ENCODE results near the gene L2HGDH.

DNA sequence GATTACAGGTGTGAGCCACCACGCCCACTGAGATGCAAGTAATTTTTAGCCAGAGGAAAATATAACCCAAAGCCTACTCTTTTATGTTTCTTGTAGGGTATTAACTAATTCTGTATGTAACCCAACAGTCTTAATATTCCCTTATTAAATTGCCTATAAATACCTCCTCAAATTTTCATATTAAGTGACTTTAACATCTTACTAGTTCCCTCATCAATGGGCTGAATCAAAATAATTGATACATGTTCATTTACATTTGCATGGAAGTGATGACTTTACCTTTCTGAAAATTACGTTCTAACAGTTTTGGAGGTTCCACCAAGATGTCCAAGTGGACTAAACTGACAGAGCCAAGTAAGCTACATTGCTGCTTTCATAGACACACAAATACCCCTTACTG lies 83.7 kb downstream of the L2HGDH start:
- TF ChIP-seq, protein P1, sequence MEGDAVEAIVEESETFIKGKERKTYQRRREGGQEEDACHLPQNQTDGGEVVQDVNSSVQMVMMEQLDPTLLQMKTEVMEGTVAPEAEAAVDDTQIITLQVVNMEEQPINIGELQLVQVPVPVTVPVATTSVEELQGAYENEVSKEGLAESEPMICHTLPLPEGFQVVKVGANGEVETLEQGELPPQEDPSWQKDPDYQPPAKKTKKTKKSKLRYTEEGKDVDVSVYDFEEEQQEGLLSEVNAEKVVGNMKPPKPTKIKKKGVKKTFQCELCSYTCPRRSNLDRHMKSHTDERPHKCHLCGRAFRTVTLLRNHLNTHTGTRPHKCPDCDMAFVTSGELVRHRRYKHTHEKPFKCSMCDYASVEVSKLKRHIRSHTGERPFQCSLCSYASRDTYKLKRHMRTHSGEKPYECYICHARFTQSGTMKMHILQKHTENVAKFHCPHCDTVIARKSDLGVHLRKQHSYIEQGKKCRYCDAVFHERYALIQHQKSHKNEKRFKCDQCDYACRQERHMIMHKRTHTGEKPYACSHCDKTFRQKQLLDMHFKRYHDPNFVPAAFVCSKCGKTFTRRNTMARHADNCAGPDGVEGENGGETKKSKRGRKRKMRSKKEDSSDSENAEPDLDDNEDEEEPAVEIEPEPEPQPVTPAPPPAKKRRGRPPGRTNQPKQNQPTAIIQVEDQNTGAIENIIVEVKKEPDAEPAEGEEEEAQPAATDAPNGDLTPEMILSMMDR (IDR thresholded peaks at IDR 0.05 in 4 of 5, conservative IDR thresholded peaks at IDR 0.05 in 1 of 5), result no peak
- no peak for TF ChIP-seq POLR2A (IDR thresholded peaks at IDR 0.05)

Data from gastrocnemius medialis (tissue), 4 donors.